Mucosa of gallbladder (tissue), 1 donor: Measurements from ENCODE around the gene COL13A1. TPM values are rescaled to one million over a fixed set of nuclear protein-coding genes. Genes with fewer than 3 reads are reported as not detected.

Experiments
- DNase-seq: peaks from one replicate; pipeline ENCODE4 v3.0.0-alpha.2; 2020; ENCODE audit warnings: low spot score
- total RNA-seq: library from RNA; stranded (reverse); gene quantifications from one replicate; pipeline ENCODE4 v1.2.1, GENCODE V29; 2021
- donor health status: DM: no; HTN: no; CAD: no.

The COL13A1 gene
- total RNA-seq, 1 donor from 2014 or later, result 2.5 TPM

DNA sequence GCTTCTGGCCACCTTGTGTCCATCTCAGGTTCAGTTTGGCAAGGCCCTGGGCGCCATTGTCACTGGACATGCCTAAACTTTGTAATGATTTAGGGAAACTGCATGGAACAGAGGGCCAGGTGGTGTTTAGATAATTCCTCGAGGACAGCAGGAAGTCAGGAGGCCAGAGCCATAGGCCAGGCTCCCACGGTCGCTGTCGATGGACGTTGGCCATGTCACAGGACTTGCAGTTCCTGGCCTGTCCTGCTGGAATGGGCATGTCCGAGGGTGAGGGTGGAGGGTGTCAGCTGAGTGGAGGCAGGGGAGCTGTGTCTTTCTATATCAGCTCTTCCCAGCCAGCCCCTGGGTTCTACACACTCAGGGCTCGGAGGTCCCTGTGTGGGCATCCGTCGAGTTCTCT is 143.1 kb downstream of the COL13A1 start:
- DNase-seq, result no peak

DNA sequence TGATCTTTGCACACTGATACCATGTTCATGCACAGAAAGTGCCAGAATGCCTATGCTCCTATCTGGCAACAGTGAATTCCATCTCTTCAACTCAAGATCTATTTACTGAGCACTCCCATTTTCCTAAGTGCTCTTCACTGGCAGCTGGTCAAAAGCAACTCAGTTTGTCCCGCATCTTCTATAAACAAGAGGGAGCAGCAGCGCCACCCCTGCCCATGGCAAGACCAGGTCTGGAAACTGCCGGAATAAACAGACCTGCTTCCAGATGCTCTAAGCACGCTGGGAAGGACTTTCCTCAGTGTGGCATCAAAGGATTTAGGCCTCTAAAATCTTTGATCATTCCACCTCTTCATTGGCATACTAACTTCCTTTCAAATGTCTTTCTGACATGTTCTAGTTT is 146.6 kb downstream of the COL13A1 start:
- no peak for DNase-seq

DNA sequence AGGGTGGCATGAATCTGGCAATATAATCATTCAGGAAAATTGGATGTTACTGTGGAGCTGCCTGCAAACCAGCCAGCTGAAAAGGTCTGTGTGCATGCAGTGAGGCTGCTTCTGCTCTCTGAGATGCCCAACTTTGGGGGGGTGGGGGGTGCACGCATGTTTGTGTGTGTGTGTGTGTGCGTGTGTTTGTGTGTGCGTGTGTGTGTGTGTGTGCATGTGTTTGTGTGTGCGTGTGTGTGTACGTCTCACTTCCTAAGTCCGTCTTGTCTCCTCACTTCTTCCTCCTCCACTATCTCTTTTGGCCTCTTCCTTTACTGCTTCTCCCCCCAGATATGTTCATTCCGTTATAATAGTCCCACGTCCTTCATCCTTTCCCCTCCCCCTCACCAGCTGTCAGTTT is 148.1 kb downstream of the COL13A1 start:
- DNase-seq, result no peak

- DNase-seq, result no peak
Observed at GRCh38 chr10:69951658-69952057, 150.0 kb downstream of the COL13A1 start.

DNA sequence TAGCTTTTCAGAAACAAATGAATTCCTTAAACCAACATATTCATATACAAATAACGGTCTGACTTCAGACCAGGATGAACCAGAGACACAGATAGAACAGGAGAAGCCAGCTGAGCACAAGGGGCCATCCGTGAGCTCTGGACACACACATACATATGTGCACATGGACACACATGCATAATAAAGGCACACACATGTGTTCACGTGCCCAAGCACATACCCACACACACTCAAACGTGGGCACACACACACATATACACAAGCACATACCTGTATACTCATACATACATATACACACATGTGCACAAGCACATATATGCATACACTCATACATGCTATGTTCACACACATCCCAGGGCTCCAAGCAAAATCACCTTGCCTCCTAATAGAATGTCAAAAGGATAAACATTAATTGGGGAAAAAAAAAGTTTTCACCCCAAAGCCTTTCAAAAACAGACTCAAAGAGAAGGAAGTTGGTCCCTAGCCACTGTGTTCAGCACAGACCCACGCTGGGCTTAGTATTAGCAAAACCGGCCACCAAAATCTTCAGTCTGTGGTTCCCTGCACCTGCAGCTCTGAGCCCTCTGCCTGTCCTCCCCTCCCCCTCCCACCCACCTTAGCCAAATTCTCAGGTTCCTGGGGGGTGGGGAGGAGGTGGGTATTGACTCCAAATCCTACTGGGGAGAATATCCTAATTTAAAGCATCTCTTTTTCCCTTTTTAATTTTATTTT is 150.5 kb downstream of the COL13A1 start:
- DNase-seq, result no peak

DNA sequence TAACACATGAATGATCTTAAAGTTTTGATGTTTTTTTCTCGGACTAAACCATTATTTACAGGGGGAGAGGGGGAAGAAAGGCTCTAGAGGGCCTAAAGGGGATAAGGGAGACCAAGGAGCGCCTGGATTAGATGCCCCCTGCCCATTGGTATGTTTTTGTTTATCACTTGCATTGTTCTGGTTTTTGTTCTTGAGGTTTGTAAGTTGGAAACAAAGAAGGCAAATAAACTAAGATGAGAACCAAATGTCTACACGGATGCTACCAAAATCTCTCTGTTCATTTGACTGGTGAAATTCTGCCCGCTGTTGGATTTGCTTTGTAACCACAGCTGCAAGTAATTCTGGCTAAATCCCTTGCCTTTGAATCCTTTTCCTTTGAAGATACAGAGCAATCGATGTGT is 151.1 kb downstream of the COL13A1 start:
- DNase-seq, result no peak

GRCh38 chr10:69953851-69954250 is 152.1 kb downstream of the COL13A1 start:
- DNase-seq, result no peak

- DNase-seq, result no peak
Observed at GRCh38 chr10:69955211-69955805, 153.6 kb downstream of the COL13A1 start.

DNA sequence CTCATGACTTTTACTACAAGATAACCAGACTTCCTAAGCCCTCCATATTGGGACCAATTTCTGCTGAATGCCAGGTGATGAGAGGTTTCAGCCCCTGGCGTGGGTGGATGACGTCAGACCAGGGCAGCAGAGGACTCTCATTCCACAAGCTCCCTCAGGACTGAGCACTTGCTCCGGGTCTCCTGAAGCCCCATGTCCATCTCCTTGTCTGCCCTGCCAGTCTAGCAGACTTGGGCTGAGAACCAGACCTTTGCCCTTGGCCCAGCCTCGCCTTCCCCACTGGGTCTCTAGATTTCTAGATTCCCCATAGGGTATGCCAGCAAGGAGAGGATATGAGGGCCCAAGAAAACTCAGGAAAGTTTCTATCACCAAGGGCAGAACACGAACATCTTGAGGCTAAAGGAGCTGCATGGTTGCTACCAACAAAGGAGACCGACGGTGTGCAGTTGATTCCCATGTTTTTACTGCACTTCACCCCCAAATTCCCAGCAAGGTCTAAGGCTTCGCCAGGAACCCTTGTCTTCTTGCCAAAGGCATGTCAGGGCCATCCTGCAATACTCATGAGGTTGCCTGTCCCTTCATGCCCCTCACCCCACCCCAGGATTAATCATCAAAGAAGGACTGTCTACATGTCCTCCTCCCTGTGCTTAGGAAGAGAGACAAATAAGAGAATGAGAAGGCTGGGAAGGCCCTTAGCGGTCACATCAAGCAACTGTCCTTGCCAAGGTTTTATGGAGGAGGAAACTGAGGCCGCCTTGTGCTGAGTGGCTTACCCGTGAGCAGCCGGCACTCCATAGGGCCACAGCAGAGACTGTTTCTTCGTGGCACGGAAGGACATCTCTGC is 154.4 kb downstream of the COL13A1 start:
- DNase-seq, result no peak

- no peak for DNase-seq
Observed at GRCh38 chr10:69956741-69957230, 155.1 kb downstream of the COL13A1 start.

DNA sequence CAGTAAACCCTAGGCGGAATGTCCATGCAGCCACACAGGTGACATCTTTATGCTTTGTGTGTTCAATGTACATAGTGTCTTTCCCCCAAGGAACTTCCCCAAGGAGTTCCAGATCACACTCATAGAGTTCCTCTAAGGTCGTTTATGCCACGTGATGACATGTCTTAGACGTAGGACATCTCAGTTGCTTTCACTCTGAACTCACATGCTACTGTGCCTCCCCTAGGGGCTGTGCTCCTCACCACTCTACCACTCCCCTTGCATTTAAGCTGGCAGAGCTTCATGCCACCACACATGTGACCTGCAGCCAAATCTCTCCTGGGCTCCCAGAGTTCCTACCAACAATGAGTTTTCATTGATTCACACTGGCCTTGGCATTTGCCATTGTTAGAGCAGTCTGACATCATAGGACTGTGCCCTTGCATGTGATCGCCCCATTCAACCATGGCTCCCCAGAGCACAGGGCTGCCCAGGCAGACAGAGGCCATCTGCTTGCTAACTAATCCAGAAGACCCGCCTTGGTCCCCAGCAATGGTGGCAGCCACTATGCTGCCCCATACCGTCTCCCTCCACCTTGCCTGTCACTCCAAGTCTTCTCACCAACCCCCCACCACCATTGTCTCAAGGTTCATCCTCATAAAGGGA is 155.7 kb downstream of the COL13A1 start:
- DNase-seq, result no peak

DNA sequence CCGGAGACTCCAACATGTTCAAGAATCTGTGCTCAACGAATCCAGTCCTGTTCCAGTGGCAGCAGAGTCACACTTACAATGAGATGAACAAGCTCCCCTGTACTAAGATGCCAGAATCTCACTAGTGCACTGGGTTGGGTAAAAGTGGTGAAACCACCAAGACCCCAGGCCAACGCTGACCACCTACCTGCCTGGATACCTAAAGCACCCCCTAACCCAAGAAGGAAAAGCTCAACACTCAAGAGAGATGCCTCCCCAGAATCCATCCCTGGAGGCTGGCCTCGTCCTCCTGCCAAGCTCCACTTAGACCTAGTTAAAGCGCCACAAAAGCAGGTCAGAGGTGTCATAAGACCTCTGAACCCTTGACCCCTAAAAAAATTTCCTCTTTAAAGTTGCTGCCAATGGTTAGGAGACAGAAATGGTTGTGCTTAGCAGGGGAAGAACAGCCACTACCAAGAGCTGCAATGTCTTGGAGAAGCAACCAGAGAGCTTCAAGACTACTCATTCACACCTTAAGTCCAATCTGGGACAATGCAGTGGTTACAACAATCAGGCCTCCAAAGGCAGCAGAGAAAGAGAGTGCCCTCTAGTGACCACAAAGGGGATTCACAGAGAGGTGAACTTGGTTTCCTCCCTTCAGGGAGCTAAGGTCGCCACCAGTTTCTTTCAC is 156.3 kb downstream of the COL13A1 start:
- no peak for DNase-seq

- DNase-seq, result no peak
Observed at GRCh38 chr10:69958556-69958902, 156.8 kb downstream of the COL13A1 start.

DNA sequence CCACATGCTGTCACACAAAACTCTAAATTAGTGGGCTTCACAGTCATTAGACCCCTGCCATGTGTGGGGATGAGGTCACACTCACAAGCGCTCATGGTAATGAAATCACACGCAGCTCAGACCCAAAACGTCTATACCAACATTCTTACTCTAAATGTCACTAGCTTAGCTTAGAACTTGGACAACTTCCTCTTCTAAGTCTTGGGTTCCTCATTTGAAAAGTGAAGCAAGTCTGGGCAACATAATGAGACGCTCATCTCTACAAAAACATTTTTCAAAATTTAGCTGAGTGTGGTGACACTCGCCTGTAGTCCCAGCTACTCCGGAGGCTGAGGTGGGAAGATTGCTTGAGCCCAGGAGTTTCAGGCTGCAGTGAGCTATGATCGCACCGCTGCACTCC is 158.2 kb downstream of the COL13A1 start:
- DNase-seq, result no peak

DNA sequence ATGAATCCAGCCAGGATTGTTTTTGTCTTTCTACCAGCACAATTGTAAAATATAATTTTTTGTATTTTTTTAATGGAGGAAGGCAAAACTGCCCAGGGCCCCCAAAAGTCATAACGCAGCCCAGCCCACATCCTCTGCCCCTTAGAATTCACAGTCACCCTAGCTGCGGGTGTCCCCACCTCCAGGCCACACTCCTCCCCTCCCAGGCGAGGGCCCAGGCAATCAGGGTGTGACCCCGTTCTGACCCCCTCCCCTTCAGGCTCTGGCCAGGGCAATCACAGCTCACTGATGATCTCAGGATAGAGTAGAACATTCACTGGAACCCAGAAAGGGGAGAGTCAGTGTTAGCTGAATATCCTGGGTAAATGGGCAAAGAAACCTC is 158.9 kb downstream of the COL13A1 start:
- DNase-seq, result no peak

- no peak for DNase-seq
Observed at GRCh38 chr10:69960988-69961880, 159.5 kb downstream of the COL13A1 start.

GRCh38 chr10:69961881-69962745 is 160.4 kb downstream of the COL13A1 start:
- DNase-seq, result peak; percentile 6

DNA sequence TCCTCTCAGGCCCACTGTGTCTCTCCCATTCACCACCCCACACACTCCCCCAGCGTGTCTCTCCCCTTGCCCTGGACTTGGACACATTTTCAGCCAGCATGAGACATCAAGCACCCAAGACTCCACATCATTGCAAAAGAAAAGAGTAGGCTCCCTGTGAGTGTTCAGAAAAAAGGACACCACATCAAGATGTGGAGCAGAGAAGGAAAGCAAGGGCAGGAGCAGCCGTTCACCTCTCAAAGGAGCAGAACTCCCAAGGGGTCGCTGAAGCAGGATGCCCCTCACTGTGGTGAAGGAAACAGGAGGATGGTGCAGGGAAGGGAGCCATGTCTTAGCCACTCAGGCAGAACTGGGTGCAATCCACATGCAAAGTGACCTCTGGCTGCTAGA is 161.0 kb downstream of the COL13A1 start:
- no peak for DNase-seq

DNA sequence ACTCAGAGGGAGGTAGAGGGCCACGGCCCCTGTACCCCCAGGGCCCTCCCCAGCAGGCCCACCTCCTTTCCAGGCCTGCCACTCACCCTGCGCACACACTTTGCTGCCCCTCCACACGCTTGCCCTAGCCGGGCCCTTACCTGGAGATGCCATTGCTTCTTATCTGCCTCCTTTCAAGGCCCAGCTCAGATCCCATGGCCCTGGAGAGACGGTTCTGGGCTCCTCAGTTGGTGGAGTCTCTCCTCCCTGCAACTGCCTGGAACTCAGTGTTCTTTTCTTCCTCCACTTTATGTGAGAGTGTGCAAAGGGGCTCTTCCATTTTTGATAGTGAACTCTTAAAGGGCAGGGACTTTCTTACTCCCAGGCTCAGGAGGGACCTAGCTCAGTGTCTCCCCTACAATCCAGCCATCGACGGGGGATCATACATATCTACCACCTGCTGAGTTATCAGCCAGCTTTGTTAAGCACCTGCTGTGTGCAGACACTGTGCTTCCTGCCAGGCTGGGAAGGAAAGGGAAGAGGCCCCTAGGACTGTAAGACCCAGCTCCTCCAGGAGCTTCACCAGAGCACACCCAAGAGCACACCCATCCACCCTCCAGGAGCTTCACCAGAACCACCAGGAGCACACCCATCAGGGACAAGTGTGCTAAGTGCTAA is 161.6 kb downstream of the COL13A1 start:
- DNase-seq, result peak; percentile 8
